CD8-positive, alpha-beta memory T cell (primary cell): ENCODE results near the gene MAPK13. TPM values are rescaled to one million over a fixed set of nuclear protein-coding genes. Genes with fewer than 3 reads are reported as not detected.

ENCODE experiments used
- CTCF ChIA-PET: fragments of 350-600 bp; sonication (Branson Sonifier 250); formaldehyde crosslinking; loops from one replicate; lab custom pipeline; 2021; ENCODE audit warnings: antibody characterized with exemption; lab: Charles Lee
- POLR2A ChIA-PET: fragments of 350-600 bp; sonication (Branson Sonifier 250); formaldehyde crosslinking; loops from one replicate; lab custom pipeline; 2021; ENCODE audit warnings: antibody characterized with exemption; lab: Charles Lee
- DNase-seq, 5 donors: peaks; one replicate each; pipeline versions ENCODE4 v3.0.0 to v3.0.0-alpha.2; 2020 to 2022; ENCODE audit warnings: mixed read lengths in 1 of 5
- H3K27ac ChIP-seq: one replicate; pipeline ENCODE4 v1.7.0; 2013; ENCODE audit warnings: low read depth, mild to moderate bottlenecking, low read length, moderate library complexity
- H3K27me3 ChIP-seq: 2 replicates; pipeline ENCODE4 v1.7.0; 2013; ENCODE audit warnings: low read length, mild to moderate bottlenecking; ENCODE audit not compliant: insufficient read depth, poor library complexity, severe bottlenecking
- H3K36me3 ChIP-seq: 2 replicates; pipeline ENCODE4 v1.7.0; 2013; ENCODE audit warnings: mild to moderate bottlenecking, low read length, moderate library complexity; ENCODE audit not compliant: insufficient read depth
- H3K4me1 ChIP-seq: 2 replicates; pipeline ENCODE4 v1.7.0; 2013; ENCODE audit warnings: mild to moderate bottlenecking, low read length, moderate library complexity; ENCODE audit not compliant: insufficient read depth
- H3K4me3 ChIP-seq: 2 replicates; pipeline ENCODE4 v1.7.0; 2013; ENCODE audit warnings: mild to moderate bottlenecking, low read length
- H3K9me3 ChIP-seq: 2 replicates; pipeline ENCODE4 v1.7.0; 2013; ENCODE audit warnings: mild to moderate bottlenecking, low read length
- H3K27ac Mint-ChIP-seq, 8 donors: one replicate each; pipeline ENCODE4 v1.8.0; 2020 to 2021; ENCODE audit warnings: mixed read lengths in 8 of 8, mild to moderate bottlenecking in 6 of 8, inconsistent platforms in 3 of 8, moderate library complexity in 3 of 8
- H3K27me3 Mint-ChIP-seq, 2 donors: one replicate each; pipeline ENCODE4 v1.8.0; 2020 to 2021; ENCODE audit warnings: mixed read lengths in 2 of 2, mild to moderate bottlenecking in 1 of 2, moderate library complexity in 1 of 2
- H3K36me3 Mint-ChIP-seq, 3 donors: one replicate each; pipeline ENCODE4 v1.8.0; 2020 to 2021; ENCODE audit warnings: mixed read lengths in 3 of 3, inconsistent platforms in 1 of 3, mild to moderate bottlenecking in 1 of 3
- H3K4me1 Mint-ChIP-seq, 3 donors: one replicate each; pipeline ENCODE4 v1.8.0; 2020 to 2021; ENCODE audit warnings: mixed read lengths in 3 of 3, inconsistent platforms in 1 of 3, mild to moderate bottlenecking in 1 of 3
- H3K4me3 Mint-ChIP-seq, 7 donors: one replicate each; pipeline ENCODE4 v1.8.0; 2020 to 2021; ENCODE audit warnings: mixed read lengths in 7 of 7, mild to moderate bottlenecking in 6 of 7, moderate library complexity in 4 of 7, inconsistent platforms in 2 of 7
- H3K9me3 Mint-ChIP-seq, 5 donors: one replicate each; pipeline ENCODE4 v1.8.0; 2020 to 2022; ENCODE audit warnings: mixed read lengths in 5 of 5, mild to moderate bottlenecking in 3 of 5, moderate library complexity in 2 of 5, inconsistent platforms in 1 of 5
- polyA plus RNA-seq: library from polyadenylated mRNA; unstranded; fragments of 300-500 nt; fragmentation: Illumina TruSeq; gene quantifications from one replicate; pipeline ENCODE4 v1.2.3, GENCODE V29; 2021
- total RNA-seq, 2 experiments: library from RNA; stranded (reverse); gene quantifications; one replicate each; pipeline ENCODE4 v1.2.3, GENCODE V29; 2021

Gene MAPK13
- total and polyA plus RNA-seq, 3 experiments from 2014 or later = 46.4 to 77.3 (median 75.7) TPM

DNA sequence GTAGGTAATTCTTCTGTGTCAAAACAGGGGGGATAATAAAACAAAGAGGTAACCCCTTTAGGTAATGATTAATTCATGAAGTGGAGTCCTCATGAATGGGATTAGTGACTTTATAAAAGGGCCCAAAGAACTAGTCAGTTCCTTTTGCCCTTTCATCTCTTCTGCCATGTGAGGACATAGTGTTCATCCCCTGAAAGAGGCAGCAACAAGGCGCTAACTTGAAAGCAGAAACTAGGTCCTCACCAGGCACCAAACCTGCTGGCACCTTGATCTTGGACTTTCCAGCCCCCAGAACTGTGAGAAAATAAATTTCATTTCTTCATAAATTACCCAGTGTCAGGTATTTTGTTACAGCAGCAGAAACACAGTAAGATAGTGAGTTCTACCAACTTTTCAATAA lies 49.8 kb downstream of the MAPK13 start:
- Mint-ChIP-seq H3K9me3 (peaks cover 21 to 29% (median 22%) of the 10 kb centered on the region in 5 donors), H3K4me1 (no peaks in the 10 kb centered on the region), H3K27ac (no peak overlapping the region), H3K27me3 (peaks cover 0 to 3% of the 10 kb centered on the region in 2 donors), H3K4me3 (no peak overlapping the region), H3K36me3 (peaks cover 12 to 46% (median 21%) of the 10 kb centered on the region in 3 donors)
- DNase-seq = no peak
- ChIA-PET POLR2A (no interaction called here), CTCF (no interaction called here)
- Histone ChIP-seq H3K27me3 (no peaks in the 10 kb centered on the region), H3K4me1 (no peaks in the 10 kb centered on the region), H3K4me3 (no peak overlapping the region), H3K9me3 (no peaks in the 10 kb centered on the region), H3K27ac (no peak overlapping the region), H3K36me3 (no peaks in the 10 kb centered on the region)

DNA sequence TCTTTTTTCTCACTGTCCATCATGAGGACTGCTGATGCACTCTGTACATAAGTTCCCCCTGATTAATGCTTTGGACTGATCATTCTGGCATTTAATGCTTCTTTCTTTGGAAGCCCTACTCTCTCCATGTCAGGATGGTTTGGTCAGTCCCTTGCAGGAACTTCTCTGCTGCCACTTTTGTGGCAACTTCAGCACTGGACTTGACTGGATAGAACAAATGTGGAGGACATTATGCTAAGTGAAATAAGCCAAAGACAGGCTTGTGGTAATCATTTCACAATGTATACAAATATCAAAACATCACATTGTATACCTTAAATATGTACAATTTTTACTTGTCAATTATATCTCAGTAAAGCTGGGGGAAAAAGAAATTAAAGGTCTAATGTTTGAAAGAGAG lies 54.0 kb downstream of the MAPK13 start:
- H3K4me1 Mint-ChIP-seq = no peaks in the 10 kb centered on the region
- peaks cover 0 to 4% of the 10 kb centered on the region in 2 donors for H3K27me3 Mint-ChIP-seq
- H3K36me3 Mint-ChIP-seq = peaks cover 2 to 25% (median 5%) of the 10 kb centered on the region in 3 donors
- Histone ChIP-seq H3K36me3 (no peaks in the 10 kb centered on the region), H3K27ac (no peak overlapping the region), H3K9me3 (no peaks in the 10 kb centered on the region), H3K4me3 (no peak overlapping the region), H3K4me1 (no peaks in the 10 kb centered on the region), H3K27me3 (no peaks in the 10 kb centered on the region)
- ChIA-PET CTCF (interaction anchor here (1.5 kb wide), 1 partner anchor 89 kb away, joined by 4 read pairs; no protein-coding TSS in a partner anchor), POLR2A (no interaction called here)
- H3K4me3 Mint-ChIP-seq = no peak overlapping the region
- H3K9me3 Mint-ChIP-seq = peaks cover 5 to 14% (median 9%) of the 10 kb centered on the region in 5 donors
- DNase-seq = no peak
- no peak overlapping the region for H3K27ac Mint-ChIP-seq

DNA sequence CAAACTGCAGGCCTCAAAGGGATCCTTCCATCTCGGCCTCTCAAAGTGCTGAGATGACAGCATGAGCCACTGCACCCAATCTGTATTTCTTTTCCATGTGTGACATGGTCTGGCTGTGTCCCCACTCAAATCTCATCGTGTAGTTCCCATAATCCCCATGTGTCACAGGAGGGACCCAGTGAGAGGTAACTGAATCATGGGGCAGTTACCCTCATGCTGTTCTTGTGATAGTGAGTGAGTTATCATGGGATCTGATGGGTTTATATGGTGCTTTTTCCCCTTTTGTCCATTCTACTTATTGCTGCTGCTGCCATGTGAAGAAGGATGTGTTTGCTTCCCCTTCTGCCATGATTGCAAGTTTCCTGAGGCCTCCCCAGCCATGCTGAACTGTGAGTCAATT lies 55.9 kb downstream of the MAPK13 start:
- Histone ChIP-seq H3K27ac (no peak overlapping the region), H3K4me3 (no peak overlapping the region), H3K4me1 (no peaks in the 10 kb centered on the region), H3K9me3 (no peaks in the 10 kb centered on the region), H3K27me3 (no peaks in the 10 kb centered on the region), H3K36me3 (no peaks in the 10 kb centered on the region)
- Mint-ChIP-seq H3K4me3 (no peak overlapping the region), H3K27ac (no peak overlapping the region), H3K9me3 (peaks cover 0 to 9% (median 0%) of the 10 kb centered on the region in 5 donors), H3K27me3 (peaks cover 0 to 3% of the 10 kb centered on the region in 2 donors), H3K36me3 (peaks cover 0 to 14% (median 1%) of the 10 kb centered on the region in 3 donors), H3K4me1 (no peaks in the 10 kb centered on the region)
- DNase-seq = no peak
- POLR2A ChIA-PET = no interaction called here
- CTCF ChIA-PET = no interaction called here

DNA sequence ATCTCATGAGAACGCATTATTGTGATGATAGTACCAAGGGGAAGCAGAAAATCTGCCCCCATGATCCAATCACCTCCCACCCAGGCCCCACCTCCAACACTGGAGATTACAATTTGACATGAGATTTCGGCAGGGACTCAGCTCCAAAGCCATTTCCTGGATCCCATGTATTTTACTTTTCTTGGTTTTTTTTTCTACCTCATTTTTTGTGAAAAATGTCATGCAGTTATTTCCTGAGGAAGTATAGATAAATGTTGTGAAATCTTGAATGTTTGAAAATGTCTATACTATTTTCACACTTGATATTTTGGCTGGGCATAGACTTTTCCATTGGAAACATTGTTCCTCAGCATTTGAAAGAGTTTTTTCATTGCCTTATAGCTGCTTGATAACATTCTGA lies 57.1 kb downstream of the MAPK13 start:
- no peak overlapping the region for H3K27ac Mint-ChIP-seq
- no peaks in the 10 kb centered on the region for H3K4me1 Mint-ChIP-seq
- DNase-seq = no peak
- H3K9me3 Mint-ChIP-seq = peaks cover 0 to 7% (median 0%) of the 10 kb centered on the region in 5 donors
- peaks cover 0 to 1% of the 10 kb centered on the region in 2 donors for H3K27me3 Mint-ChIP-seq
- H3K4me3 Mint-ChIP-seq = no peak overlapping the region
- Histone ChIP-seq H3K27ac (no peak overlapping the region), H3K9me3 (no peaks in the 10 kb centered on the region), H3K4me3 (no peak overlapping the region), H3K36me3 (no peaks in the 10 kb centered on the region), H3K4me1 (no peaks in the 10 kb centered on the region), H3K27me3 (no peaks in the 10 kb centered on the region)
- CTCF ChIA-PET = no interaction called here
- peaks cover 0 to 12% (median 1%) of the 10 kb centered on the region in 3 donors for H3K36me3 Mint-ChIP-seq
- POLR2A ChIA-PET = no interaction called here

Other genes starting within 250 kb of the MAPK13 start
- gene SRPK1, start 209.4 kb upstream of the MAPK13 start, total RNA-seq = 100 to 1,000 TPM; 114 TPM
- 49.1 TPM for gene SRPK1, start 209.4 kb upstream of the MAPK13 start, polyA plus RNA-seq
- gene SLC26A8, start 105.9 kb upstream of the MAPK13 start, total RNA-seq = not detected
- gene SLC26A8, start 105.9 kb upstream of the MAPK13 start, polyA plus RNA-seq = not detected
- gene MAPK14, start 102.7 kb upstream of the MAPK13 start, total RNA-seq = 10 to 100 TPM; 46.5 to 48.4 TPM
- gene MAPK14, start 102.7 kb upstream of the MAPK13 start, polyA plus RNA-seq = 52.5 TPM
- gene BRPF3, start 66.2 kb downstream of the MAPK13 start, total RNA-seq = 10 to 100 TPM; 22.4 to 26.4 TPM
- gene BRPF3, start 66.2 kb downstream of the MAPK13 start, polyA plus RNA-seq = 8.4 TPM
- gene PNPLA1, start 139.5 kb downstream of the MAPK13 start, total RNA-seq = not detected
- gene PNPLA1, start 139.5 kb downstream of the MAPK13 start, polyA plus RNA-seq = not detected
- not detected for gene BNIP5, start 206.4 kb downstream of the MAPK13 start, total RNA-seq
- not detected for gene BNIP5, start 206.4 kb downstream of the MAPK13 start, polyA plus RNA-seq